ENCODE results near the gene PSMD13.
A peak's percentile ranks its signal among the peaks of the same experiment; 100 is the strongest.
"Not testable (repeated sequence)": the region's sequence is repeated elsewhere in the genome, so short reads cannot be mapped to it uniquely, and the experiment has no call there.

PSMD13 gene

GRCh38 chr11:282630-283360 lies 46.0 kb downstream of the PSMD13 start:
- WGBS (ENCODE audit: insufficient coverage, insufficient read length): no CpG with 5 or more reads among the region's 13 CpGs
- H3K4me3 ChIP-seq (ENCODE audit: low read length): no peak overlapping the region
- peaks cover 6% of the 10 kb centered on the region; the same call in 1 of the 2 replicates for H3K4me1 ChIP-seq (ENCODE audit: control insufficient read depth, insufficient read depth, low read length)
- H3K27me3 ChIP-seq (ENCODE audit: control insufficient read depth, insufficient read depth, low read length): peaks cover 12% of the 10 kb centered on the region; the same call in 1 of the 2 replicates
- no peak overlapping the region for H3K27ac ChIP-seq (ENCODE audit: low read length)
- H3K9me3 ChIP-seq (ENCODE audit: control insufficient read depth, insufficient read depth, low read length): no peaks in the 10 kb centered on the region
- peaks cover 4% of the 10 kb centered on the region; the same call in 1 of the 2 replicates for H3K36me3 ChIP-seq (ENCODE audit: control insufficient read depth, insufficient read depth, low read length)
- no peak for DNase-seq (ENCODE audit: low read depth, low spot score)

GRCh38 chr11:283405-284104 lies 46.8 kb downstream of the PSMD13 start:
- H3K27ac ChIP-seq (ENCODE audit: low read length): no peak overlapping the region
- WGBS (ENCODE audit: insufficient coverage, insufficient read length): no CpG with 5 or more reads among the region's 23 CpGs
- H3K36me3 ChIP-seq (ENCODE audit: control insufficient read depth, insufficient read depth, low read length): peaks cover 4% of the 10 kb centered on the region; the same call in 1 of the 2 replicates
- peaks cover 15% of the 10 kb centered on the region; the same call in 1 of the 2 replicates for H3K27me3 ChIP-seq (ENCODE audit: control insufficient read depth, insufficient read depth, low read length)
- no peak for DNase-seq (ENCODE audit: low read depth, low spot score)
- no peak overlapping the region for H3K4me3 ChIP-seq (ENCODE audit: low read length)
- H3K4me1 ChIP-seq (ENCODE audit: control insufficient read depth, insufficient read depth, low read length): peaks cover 6% of the 10 kb centered on the region; the same call in 1 of the 2 replicates
- no peaks in the 10 kb centered on the region for H3K9me3 ChIP-seq (ENCODE audit: control insufficient read depth, insufficient read depth, low read length)

GRCh38 chr11:284105-285020 lies 47.6 kb downstream of the PSMD13 start:
- no peaks in the 10 kb centered on the region for H3K9me3 ChIP-seq (ENCODE audit: control insufficient read depth, insufficient read depth, low read length)
- no CpG with 5 or more reads among the region's 24 CpGs for WGBS (ENCODE audit: insufficient coverage, insufficient read length)
- H3K27me3 ChIP-seq (ENCODE audit: control insufficient read depth, insufficient read depth, low read length): peaks cover 15% of the 10 kb centered on the region; the same call in 1 of the 2 replicates
- H3K27ac ChIP-seq (ENCODE audit: low read length): no peak overlapping the region
- no peak overlapping the region for H3K4me3 ChIP-seq (ENCODE audit: low read length)
- peaks cover 2% of the 10 kb centered on the region; the same call in 1 of the 2 replicates for H3K36me3 ChIP-seq (ENCODE audit: control insufficient read depth, insufficient read depth, low read length)
- DNase-seq (ENCODE audit: low read depth, low spot score): no peak
- H3K4me1 ChIP-seq (ENCODE audit: control insufficient read depth, insufficient read depth, low read length): peaks cover 6% of the 10 kb centered on the region; the same call in 1 of the 2 replicates

- Histone ChIP-seq H3K4me3 (ENCODE audit: low read length) (no peak overlapping the region), H3K27ac (ENCODE audit: low read length) (no peak overlapping the region), H3K27me3 (ENCODE audit: control insufficient read depth, insufficient read depth, low read length) (peaks cover 13% of the 10 kb centered on the region; the same call in 1 of the 2 replicates), H3K36me3 (ENCODE audit: control insufficient read depth, insufficient read depth, low read length) (no peaks in the 10 kb centered on the region), H3K4me1 (ENCODE audit: control insufficient read depth, insufficient read depth, low read length) (peaks cover 9% of the 10 kb centered on the region), H3K9me3 (ENCODE audit: control insufficient read depth, insufficient read depth, low read length) (no peaks in the 10 kb centered on the region)
- WGBS (ENCODE audit: insufficient coverage, insufficient read length): no CpG with 5 or more reads among the region's 29 CpGs
- no peak for DNase-seq (ENCODE audit: low read depth, low spot score)
Observed at GRCh38 chr11:285021-285893, 48.5 kb downstream of the PSMD13 start.

GRCh38 chr11:285894-286220 lies 49.1 kb downstream of the PSMD13 start:
- Histone ChIP-seq H3K4me1 (ENCODE audit: control insufficient read depth, insufficient read depth, low read length) (peaks cover 11% of the 10 kb centered on the region), H3K27ac (ENCODE audit: low read length) (no peak overlapping the region), H3K27me3 (ENCODE audit: control insufficient read depth, insufficient read depth, low read length) (peaks cover 11% of the 10 kb centered on the region; the same call in 1 of the 2 replicates), H3K9me3 (ENCODE audit: control insufficient read depth, insufficient read depth, low read length) (no peaks in the 10 kb centered on the region), H3K4me3 (ENCODE audit: low read length) (no peak overlapping the region), H3K36me3 (ENCODE audit: control insufficient read depth, insufficient read depth, low read length) (no peaks in the 10 kb centered on the region; the same call in 1 of the 2 replicates)
- WGBS (ENCODE audit: insufficient coverage, insufficient read length): no CpG with 5 or more reads among the region's 8 CpGs
- DNase-seq (ENCODE audit: low read depth, low spot score): no peak

- not testable (repeated sequence) for DNase-seq (ENCODE audit: low read depth, low spot score); H3K27ac ChIP-seq (ENCODE audit: low read length); H3K9me3 ChIP-seq (ENCODE audit: control insufficient read depth, insufficient read depth, low read length); H3K27me3 ChIP-seq (ENCODE audit: control insufficient read depth, insufficient read depth, low read length); H3K36me3 ChIP-seq (ENCODE audit: control insufficient read depth, insufficient read depth, low read length); H3K4me3 ChIP-seq (ENCODE audit: low read length)
- peaks cover 11% of the 10 kb centered on the region for H3K4me1 ChIP-seq (ENCODE audit: control insufficient read depth, insufficient read depth, low read length)
- no CpG with 5 or more reads among the region's 27 CpGs for WGBS (ENCODE audit: insufficient coverage, insufficient read length)
Observed at GRCh38 chr11:286977-287820, 50.4 kb downstream of the PSMD13 start.

- Histone ChIP-seq H3K27me3 (ENCODE audit: control insufficient read depth, insufficient read depth, low read length) (peaks cover 3% of the 10 kb centered on the region; the same call in 1 of the 2 replicates), H3K4me3 (ENCODE audit: low read length) (peak overlapping the region; percentile 44; the same call in 1 of the 2 replicates), H3K4me1 (ENCODE audit: control insufficient read depth, insufficient read depth, low read length) (peaks cover 11% of the 10 kb centered on the region), H3K9me3 (ENCODE audit: control insufficient read depth, insufficient read depth, low read length) (no peaks in the 10 kb centered on the region), H3K27ac (ENCODE audit: low read length) (no peak overlapping the region), H3K36me3 (ENCODE audit: control insufficient read depth, insufficient read depth, low read length) (peaks cover 5% of the 10 kb centered on the region)
- no peak for DNase-seq (ENCODE audit: low read depth, low spot score)
- no CpG with 5 or more reads among the region's 41 CpGs for WGBS (ENCODE audit: insufficient coverage, insufficient read length)
Observed at GRCh38 chr11:287821-288477, 51.2 kb downstream of the PSMD13 start.

GRCh38 chr11:288478-289397 lies 52.0 kb downstream of the PSMD13 start, which contains the start of gene PGGHG:
Gene PGGHG (plus strand): TSS chr11:289126. CDS start chr11:289817, 691 bp downstream.
- Histone ChIP-seq H3K27ac (ENCODE audit: low read length) (no peak within 1 kb of the TSS), H3K27me3 (ENCODE audit: control insufficient read depth, insufficient read depth, low read length) (peaks cover 3% of the 10 kb centered on the region; the same call in 1 of the 2 replicates), H3K4me3 (ENCODE audit: low read length) (peak within 1 kb of the TSS; percentile 44; the same call in 1 of the 2 replicates), H3K4me1 (ENCODE audit: control insufficient read depth, insufficient read depth, low read length) (peaks cover 11% of the 10 kb centered on the region), H3K36me3 (ENCODE audit: control insufficient read depth, insufficient read depth, low read length) (peaks cover 8% of the 10 kb centered on the region), H3K9me3 (ENCODE audit: control insufficient read depth, insufficient read depth, low read length) (no peaks in the 10 kb centered on the region)
- DNase-seq (ENCODE audit: low read depth, low spot score): no peak
- WGBS (ENCODE audit: insufficient coverage, insufficient read length): no CpG with 5 or more reads among the region's 112 CpGs
